Measurements from ENCODE around the gene ZNF423. TPM values are rescaled to one million over a fixed set of nuclear protein-coding genes. Genes with fewer than 3 reads are reported as not detected.

ZNF423 gene
- total RNA-seq, 1 donor from 2014 or later, result 10.6 TPM

DNA sequence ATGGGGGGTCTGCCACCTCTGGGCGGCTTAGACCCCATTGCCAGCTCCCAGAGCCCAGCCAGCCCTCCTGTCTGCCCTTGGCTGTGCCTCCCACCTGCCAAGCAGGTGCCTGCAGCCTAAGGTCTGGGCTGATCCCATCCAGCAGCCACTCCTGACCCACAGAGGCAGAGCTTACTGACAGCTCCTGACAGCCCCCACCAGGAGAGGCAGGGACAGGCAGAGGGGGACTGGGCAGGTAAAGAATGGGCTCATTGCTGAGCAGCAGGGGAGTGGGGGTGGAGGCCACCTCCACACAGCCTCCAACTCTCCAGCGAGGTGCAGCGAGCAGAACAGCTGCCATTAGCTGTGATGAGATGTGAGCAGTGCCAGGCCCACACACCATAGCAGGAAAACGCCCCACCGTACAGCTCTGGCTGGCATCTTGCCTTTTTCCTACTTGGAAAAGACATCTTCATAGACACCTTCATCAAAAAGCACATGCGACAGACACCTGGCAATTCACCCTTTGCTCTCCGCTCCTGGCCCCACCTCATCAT lies 317.9 kb downstream of the ZNF423 start:
- H2AFZ ChIP-seq (ENCODE audit: low read depth, low read length), result no peak overlapping the region
- no peaks in the 10 kb centered on the region for H3K27me3 ChIP-seq (ENCODE audit: insufficient read depth, low read length)
- H3K4me3 ChIP-seq (ENCODE audit: insufficient read depth, low read depth, low read length), result no peak overlapping the region
- H4K20me1 ChIP-seq (ENCODE audit: insufficient read depth, low read length), result no peaks in the 10 kb centered on the region
- no peaks in the 10 kb centered on the region for H3K36me3 ChIP-seq (ENCODE audit: insufficient read depth, low read length)
- no peak overlapping the region for H3K4me2 ChIP-seq (ENCODE audit: low read length)
- peaks cover 6% of the 10 kb centered on the region for H3K9me3 Mint-ChIP-seq (ENCODE audit: unreplicated experiment)
- FAIRE-seq, result no peak
- no peak overlapping the region for H3K4me3 Mint-ChIP-seq (ENCODE audit: unreplicated experiment)
- no peak overlapping the region for H3K9ac ChIP-seq (ENCODE audit: low read length)
- H3K27me3 Mint-ChIP-seq (ENCODE audit: low read depth, unreplicated experiment), result peaks cover 19% of the 10 kb centered on the region
- H3K4me1 ChIP-seq (ENCODE audit: insufficient read depth, low read length), result peaks cover 6% of the 10 kb centered on the region
- H3K36me3 Mint-ChIP-seq (ENCODE audit: low read depth, unreplicated experiment), result peaks cover 2% of the 10 kb centered on the region
- no peak overlapping the region for H3K27ac ChIP-seq (ENCODE audit: low read depth, low read length)
- DNase-seq (ENCODE audit: low read depth), result no peak
- H3K27ac Mint-ChIP-seq (ENCODE audit: unreplicated experiment), result no peak overlapping the region
- no peaks in the 10 kb centered on the region for H3K79me2 ChIP-seq (ENCODE audit: insufficient read depth, low read length)
- TF ChIP-seq EZH2 (IDR thresholded peaks at IDR 0.05; ENCODE audit: insufficient read depth, low read length), result no peak
- TF ChIP-seq, protein P1, sequence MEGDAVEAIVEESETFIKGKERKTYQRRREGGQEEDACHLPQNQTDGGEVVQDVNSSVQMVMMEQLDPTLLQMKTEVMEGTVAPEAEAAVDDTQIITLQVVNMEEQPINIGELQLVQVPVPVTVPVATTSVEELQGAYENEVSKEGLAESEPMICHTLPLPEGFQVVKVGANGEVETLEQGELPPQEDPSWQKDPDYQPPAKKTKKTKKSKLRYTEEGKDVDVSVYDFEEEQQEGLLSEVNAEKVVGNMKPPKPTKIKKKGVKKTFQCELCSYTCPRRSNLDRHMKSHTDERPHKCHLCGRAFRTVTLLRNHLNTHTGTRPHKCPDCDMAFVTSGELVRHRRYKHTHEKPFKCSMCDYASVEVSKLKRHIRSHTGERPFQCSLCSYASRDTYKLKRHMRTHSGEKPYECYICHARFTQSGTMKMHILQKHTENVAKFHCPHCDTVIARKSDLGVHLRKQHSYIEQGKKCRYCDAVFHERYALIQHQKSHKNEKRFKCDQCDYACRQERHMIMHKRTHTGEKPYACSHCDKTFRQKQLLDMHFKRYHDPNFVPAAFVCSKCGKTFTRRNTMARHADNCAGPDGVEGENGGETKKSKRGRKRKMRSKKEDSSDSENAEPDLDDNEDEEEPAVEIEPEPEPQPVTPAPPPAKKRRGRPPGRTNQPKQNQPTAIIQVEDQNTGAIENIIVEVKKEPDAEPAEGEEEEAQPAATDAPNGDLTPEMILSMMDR (IDR thresholded peaks at IDR 0.05; ENCODE audit: insufficient read depth, low read depth, low read length), result no peak
- H3K4me1 Mint-ChIP-seq (ENCODE audit: low read depth, unreplicated experiment), result no peaks in the 10 kb centered on the region
- no peaks in the 10 kb centered on the region for H3K9me3 ChIP-seq (ENCODE audit: insufficient read depth, low read depth, low read length)

DNA sequence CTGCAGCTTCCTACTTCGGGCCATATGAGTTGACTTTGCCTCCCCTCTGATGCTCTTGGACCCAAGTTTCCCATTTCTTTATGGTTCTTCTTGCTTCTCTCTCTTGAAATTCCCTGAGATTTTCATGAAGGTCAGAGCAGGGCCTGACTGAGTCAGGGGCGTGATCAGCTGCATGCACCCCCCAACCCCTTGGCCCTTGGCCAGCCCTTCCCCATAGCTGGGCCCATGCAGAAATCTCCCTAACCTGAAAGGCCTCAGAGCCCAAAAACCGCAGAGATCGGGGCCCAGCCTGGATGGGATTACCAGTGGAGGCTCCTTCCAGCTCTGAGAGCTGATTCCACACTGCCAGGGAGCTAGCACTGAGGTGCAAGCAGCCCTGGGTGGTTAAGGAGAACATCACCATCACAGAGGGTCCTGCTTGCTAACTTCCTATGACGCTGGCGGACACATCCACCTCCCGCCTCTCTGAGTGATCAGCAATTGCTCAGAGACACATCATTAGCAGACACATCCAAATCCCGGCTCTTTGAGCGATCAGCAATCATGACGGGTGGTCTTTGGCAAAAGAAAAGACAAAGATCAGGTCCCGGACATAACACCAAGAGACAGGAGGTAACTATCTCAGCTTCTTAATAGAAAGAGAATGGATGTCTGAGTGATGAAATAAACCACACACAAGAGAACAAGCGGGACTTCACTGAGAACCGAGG lies 320.9 kb downstream of the ZNF423 start:
- Histone ChIP-seq H3K27me3 (ENCODE audit: insufficient read depth, low read length) (no peaks in the 10 kb centered on the region), H3K9ac (ENCODE audit: low read length) (no peak overlapping the region), H3K27ac (ENCODE audit: low read depth, low read length) (no peak overlapping the region), H3K9me3 (ENCODE audit: insufficient read depth, low read depth, low read length) (no peaks in the 10 kb centered on the region), H3K79me2 (ENCODE audit: insufficient read depth, low read length) (no peaks in the 10 kb centered on the region), H3K4me1 (ENCODE audit: insufficient read depth, low read length) (no peaks in the 10 kb centered on the region), H2AFZ (ENCODE audit: low read depth, low read length) (no peak overlapping the region), H3K4me2 (ENCODE audit: low read length) (no peak overlapping the region), H3K36me3 (ENCODE audit: insufficient read depth, low read length) (no peaks in the 10 kb centered on the region), H3K4me3 (ENCODE audit: insufficient read depth, low read depth, low read length) (no peak overlapping the region), H4K20me1 (ENCODE audit: insufficient read depth, low read length) (no peaks in the 10 kb centered on the region)
- Mint-ChIP-seq H3K4me1 (ENCODE audit: low read depth, unreplicated experiment) (peaks cover 2% of the 10 kb centered on the region), H3K27ac (ENCODE audit: unreplicated experiment) (no peak overlapping the region), H3K9me3 (ENCODE audit: unreplicated experiment) (peaks cover 2% of the 10 kb centered on the region), H3K27me3 (ENCODE audit: low read depth, unreplicated experiment) (peaks cover 19% of the 10 kb centered on the region), H3K36me3 (ENCODE audit: low read depth, unreplicated experiment) (peaks cover 2% of the 10 kb centered on the region), H3K4me3 (ENCODE audit: unreplicated experiment) (no peak overlapping the region)
- DNase-seq (ENCODE audit: low read depth) (no peak), FAIRE-seq (no peak)
- no peak for TF ChIP-seq EZH2 (IDR thresholded peaks at IDR 0.05; ENCODE audit: insufficient read depth, low read length)
- TF ChIP-seq, protein P1 (IDR thresholded peaks at IDR 0.05; ENCODE audit: insufficient read depth, low read depth, low read length), result no peak

DNA sequence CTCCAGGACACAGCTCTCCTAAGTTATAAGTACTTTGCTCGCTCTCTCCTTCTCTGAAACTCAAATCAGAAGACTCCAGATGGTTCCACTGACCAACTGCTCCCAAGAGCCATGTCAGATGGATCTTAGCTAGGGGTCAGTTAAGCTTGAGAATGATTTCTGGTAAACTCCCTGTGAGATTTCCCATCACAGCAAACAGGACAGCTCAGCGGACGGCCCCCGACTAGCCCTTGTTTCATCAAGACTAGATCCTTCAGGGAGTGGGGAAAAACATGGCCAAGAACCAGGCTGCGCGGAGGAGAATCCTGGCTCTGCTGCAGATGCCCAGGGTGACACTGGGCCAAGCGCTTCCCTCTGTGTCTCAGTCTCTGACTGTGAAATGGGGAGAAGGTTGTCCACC lies 322.5 kb downstream of the ZNF423 start:
- Mint-ChIP-seq H3K9me3 (ENCODE audit: unreplicated experiment) (peaks cover 2% of the 10 kb centered on the region), H3K36me3 (ENCODE audit: low read depth, unreplicated experiment) (peaks cover 2% of the 10 kb centered on the region), H3K27ac (ENCODE audit: unreplicated experiment) (no peak overlapping the region), H3K27me3 (ENCODE audit: low read depth, unreplicated experiment) (peaks cover 15% of the 10 kb centered on the region), H3K4me1 (ENCODE audit: low read depth, unreplicated experiment) (peaks cover 2% of the 10 kb centered on the region), H3K4me3 (ENCODE audit: unreplicated experiment) (no peak overlapping the region)
- no peak for DNase-seq (ENCODE audit: low read depth)
- Histone ChIP-seq H3K9me3 (ENCODE audit: insufficient read depth, low read depth, low read length) (no peaks in the 10 kb centered on the region), H3K4me1 (ENCODE audit: insufficient read depth, low read length) (no peaks in the 10 kb centered on the region), H3K27ac (ENCODE audit: low read depth, low read length) (no peak overlapping the region), H3K4me3 (ENCODE audit: insufficient read depth, low read depth, low read length) (no peak overlapping the region), H3K79me2 (ENCODE audit: insufficient read depth, low read length) (no peaks in the 10 kb centered on the region), H3K9ac (ENCODE audit: low read length) (no peak overlapping the region), H3K4me2 (ENCODE audit: low read length) (no peak overlapping the region), H3K36me3 (ENCODE audit: insufficient read depth, low read length) (no peaks in the 10 kb centered on the region), H4K20me1 (ENCODE audit: insufficient read depth, low read length) (no peaks in the 10 kb centered on the region), H3K27me3 (ENCODE audit: insufficient read depth, low read length) (no peaks in the 10 kb centered on the region), H2AFZ (ENCODE audit: low read depth, low read length) (no peak overlapping the region)
- no peak for FAIRE-seq
- TF ChIP-seq, protein P1 (IDR thresholded peaks at IDR 0.05; ENCODE audit: insufficient read depth, low read depth, low read length), result no peak
- TF ChIP-seq EZH2 (IDR thresholded peaks at IDR 0.05; ENCODE audit: insufficient read depth, low read length), result no peak

Data from astrocyte (in vitro differentiated cells and primary cell).